SIG-M5 treated with dmso at 0.1 percent for 504 hours (cell line): ENCODE results near the gene ADGRE1.

ENCODE experiments used
- DNase-seq: peaks from one replicate; lab custom pipeline; 2025; ENCODE audit not compliant: unreplicated experiment; lab: John Stamatoyannopoulos, UW

The ADGRE1 gene

GRCh38 chr19:6947745-6948144 lies 60.4 kb downstream of the ADGRE1 start:
- DNase-seq, result peak; percentile 26

GRCh38 chr19:6948884-6949283 lies 61.5 kb downstream of the ADGRE1 start:
- no peak for DNase-seq

- DNase-seq, result no peak
Observed at GRCh38 chr19:6952956-6953355, 65.6 kb downstream of the ADGRE1 start.

GRCh38 chr19:6955082-6955481 lies 67.7 kb downstream of the ADGRE1 start:
- no peak for DNase-seq

- no peak for DNase-seq
Observed at GRCh38 chr19:6956573-6956972, 69.2 kb downstream of the ADGRE1 start.

GRCh38 chr19:6958791-6959190 lies 71.4 kb downstream of the ADGRE1 start:
- DNase-seq, result peak; percentile 30

- DNase-seq, result no peak
Observed at GRCh38 chr19:6963244-6963852, 76.0 kb downstream of the ADGRE1 start.

GRCh38 chr19:6963937-6964336 lies 76.6 kb downstream of the ADGRE1 start:
- no peak for DNase-seq

- no peak for DNase-seq
Observed at GRCh38 chr19:6967967-6968366, 80.6 kb downstream of the ADGRE1 start.

- DNase-seq, result no peak
Observed at GRCh38 chr19:6969490-6969889, 82.1 kb downstream of the ADGRE1 start.

- DNase-seq, result peak; percentile 71
Observed at GRCh38 chr19:6970021-6970420, 82.6 kb downstream of the ADGRE1 start.

GRCh38 chr19:6970443-6970842 lies 83.1 kb downstream of the ADGRE1 start:
- DNase-seq, result peak; percentile 80

GRCh38 chr19:6971366-6971765 lies 84.0 kb downstream of the ADGRE1 start:
- DNase-seq, result no peak

- no peak for DNase-seq
Observed at GRCh38 chr19:6976197-6976596, 88.8 kb downstream of the ADGRE1 start.

- no peak for DNase-seq
Observed at GRCh38 chr19:6979399-6979798, 92.0 kb downstream of the ADGRE1 start.

- DNase-seq, result no peak
Observed at GRCh38 chr19:6983448-6983847, 96.1 kb downstream of the ADGRE1 start.

- peak; percentile 85 for DNase-seq
Observed at GRCh38 chr19:6987850-6988249, 100.5 kb downstream of the ADGRE1 start.

- DNase-seq, result no peak
Observed at GRCh38 chr19:6988257-6988656, 100.9 kb downstream of the ADGRE1 start.
